SK-N-SH (cell line): Measurements from ENCODE around the gene OPCML. TPM values are rescaled to one million over a fixed set of nuclear protein-coding genes. Genes with fewer than 3 reads are reported as not detected.

Experiments used
- CTCF ChIA-PET: fragments of 300-600, 350-600 bp; formaldehyde crosslinking; extraction: SDS; loops from one replicate; lab custom pipeline; 2021; lab: Yijun Ruan, JAX
- POLR2A ChIA-PET: fragments of 350-600 bp; sonication (Branson Sonifier 250); formaldehyde crosslinking; extraction: SDS; loops from one replicate; lab custom pipeline; 2020; ENCODE audit warnings: antibody characterized with exemption, inconsistent platforms; lab: Yijun Ruan, JAX
- DNase-seq: peaks from one replicate; pipeline ENCODE4 v3.0.0; 2012
- H2AFZ ChIP-seq: fragments of 200-600 bp; sonication (generic); 2 replicates; pipeline ENCODE4 v1.8.1; 2016; ENCODE audit warnings: antibody characterized with exemption, mild to moderate bottlenecking, low read depth
- H3F3A ChIP-seq: fragments of 200-600 bp; sonication (generic); replicated peaks from 2 replicates; pipeline ENCODE3; 2016; ENCODE audit warnings: antibody characterized with exemption, mild to moderate bottlenecking; ENCODE audit not compliant: insufficient read depth
- H3K27ac ChIP-seq, 2 experiments: fragments of 200-500 bp in 1 of 2; fragments of 200-600 bp in 1 of 2; sonication (Bioruptor generic) in 1 of 2; sonication (generic), shearing (Covaris generic) in 1 of 2; 2 replicates each; pipeline versions ENCODE4 v1.5.1 to v1.6.1; 2014 to 2016; ENCODE audit warnings: low read depth in 2 of 2, inconsistent platforms in 1 of 2, low read length in 1 of 2, mild to moderate bottlenecking in 1 of 2, mixed read lengths in 1 of 2
- H3K27me3 ChIP-seq: fragments of 200-600 bp; sonication (generic), shearing (Covaris generic); 2 replicates; pipeline ENCODE4 v1.6.1; 2016; ENCODE audit warnings: mixed run types; ENCODE audit not compliant: insufficient read depth
- H3K36me3 ChIP-seq, 2 experiments: fragments of 200-500 bp in 1 of 2; fragments of 200-600 bp in 1 of 2; sonication (Bioruptor generic) in 1 of 2; sonication (generic) in 1 of 2; replicated peaks in 1 of 2; 2 replicates each; pipeline versions ENCODE3 to v1.5.1; 2014 to 2016; ENCODE audit warnings: low read length in 1 of 2, mild to moderate bottlenecking in 1 of 2; ENCODE audit not compliant: insufficient read depth in 2 of 2, control insufficient read depth in 1 of 2
- H3K4me1 ChIP-seq, 2 experiments: fragments of 200-500 bp in 1 of 2; fragments of 200-600 bp in 1 of 2; sonication (Bioruptor generic) in 1 of 2; sonication (generic), shearing (Covaris generic) in 1 of 2; 2 replicates each; pipeline versions ENCODE4 v1.5.1 to v1.6.1; 2014 to 2016; ENCODE audit warnings: low read depth in 1 of 2, low read length in 1 of 2, mixed run types in 1 of 2; ENCODE audit not compliant: insufficient read depth in 2 of 2, control insufficient read depth in 1 of 2
- H3K4me2 ChIP-seq: fragments of 200-600 bp; sonication (generic), shearing (Covaris generic); 2 replicates; pipeline ENCODE4 v1.6.1; 2017; ENCODE audit warnings: mixed run types
- H3K4me3 ChIP-seq, 2 experiments: fragments of 200-500 bp in 1 of 2; fragments of 200-600 bp in 1 of 2; sonication (Bioruptor generic) in 1 of 2; sonication (generic), shearing (Covaris generic) in 1 of 2; 2 replicates each; pipeline versions ENCODE4 v1.5.1 to v1.8.1; 2014 to 2016; ENCODE audit warnings: low read depth in 2 of 2, inconsistent platforms in 1 of 2, low read length in 1 of 2, mild to moderate bottlenecking in 1 of 2, mixed read lengths in 1 of 2, moderate library complexity in 1 of 2
- H3K79me2 ChIP-seq: fragments of 200-600 bp; sonication (generic); 2 replicates; pipeline ENCODE4 v1.8.1; 2017; ENCODE audit warnings: mild to moderate bottlenecking; ENCODE audit not compliant: insufficient read depth
- H3K9ac ChIP-seq: fragments of 200-600 bp; sonication (generic); 2 replicates; pipeline ENCODE4 v1.6.1; 2017; ENCODE audit warnings: mixed run types
- H3K9me2 ChIP-seq: fragments of 200-600 bp; sonication (generic); 2 replicates; pipeline ENCODE4 v1.6.1; 2017; ENCODE audit warnings: mixed run types
- H3K9me3 ChIP-seq: fragments of 200-600 bp; sonication (generic); 2 replicates; pipeline ENCODE4 v1.6.1; 2017; ENCODE audit warnings: mixed run types, mild to moderate bottlenecking, moderate library complexity
- H4K20me1 ChIP-seq: fragments of 200-600 bp; sonication (generic); 2 replicates; pipeline ENCODE4 v1.6.1; 2017; ENCODE audit warnings: mild to moderate bottlenecking, mixed run types; ENCODE audit not compliant: insufficient read depth
- CHD2 ChIP-seq: fragments of 150-350 bp; IDR thresholded peaks from 2 replicates; pipeline ENCODE4 v1.6.1; 2018; ENCODE audit warnings: low read length; ENCODE audit not compliant: partially characterized antibody
- CTCF ChIP-seq: fragments of 200-600 bp; sonication (generic); IDR thresholded peaks from 2 replicates; pipeline ENCODE4 v1.6.1; 2017; ENCODE audit warnings: antibody characterized with exemption, mild to moderate bottlenecking, moderate library complexity
- ELF1 ChIP-seq: IDR thresholded peaks from 2 replicates; pipeline ENCODE4 v1.4.0; 2012
- EP300 ChIP-seq, 2 experiments: IDR thresholded peaks; 2 replicates each; pipeline versions ENCODE4 v1.4.0 to v1.6.1; 2012; ENCODE audit warnings: borderline replicate concordance in 1 of 2, low read depth in 1 of 2, low read length in 1 of 2
- EZH2phosphoT487 ChIP-seq: fragments of 200-600 bp; sonication (generic); IDR thresholded peaks from 2 replicates; pipeline ENCODE4 v1.6.1; 2017; ENCODE audit warnings: low read depth, mixed run types, mild to moderate bottlenecking, antibody characterized with exemption, moderate library complexity, borderline replicate concordance
- FOSL2 ChIP-seq: IDR thresholded peaks from 2 replicates; pipeline ENCODE4 v1.4.0; 2012; ENCODE audit warnings: low read depth, mild to moderate bottlenecking, moderate library complexity, borderline replicate concordance
- FOXJ3 ChIP-seq: sonication (generic); formaldehyde crosslinking; IDR thresholded peaks from 2 replicates; pipeline ENCODE4 v1.5.1; 2020; ENCODE audit warnings: mild to moderate bottlenecking, missing genetic modification reagents
- FOXM1 ChIP-seq: IDR thresholded peaks from 2 replicates; pipeline ENCODE4 v1.4.0; 2012; ENCODE audit warnings: low read depth, mild to moderate bottlenecking
- GABPA ChIP-seq: IDR thresholded peaks from 2 replicates; pipeline ENCODE4 v1.4.0; 2012; ENCODE audit warnings: low read depth, mild to moderate bottlenecking
- JUND ChIP-seq: IDR thresholded peaks from 2 replicates; pipeline ENCODE4 v1.4.0; 2012
- MXI1 ChIP-seq: IDR thresholded peaks from 2 replicates; pipeline ENCODE4 v1.6.1; 2012; ENCODE audit warnings: mild to moderate bottlenecking, low read depth, low read length, improper control_type of control experiment
- NFIC ChIP-seq: IDR thresholded peaks from 2 replicates; pipeline ENCODE4 v1.4.0; 2012; ENCODE audit warnings: borderline replicate concordance
- PBX3 ChIP-seq: IDR thresholded peaks from 2 replicates; pipeline ENCODE4; 2012
- RCOR1 ChIP-seq: fragments of 150-350 bp; IDR thresholded peaks from 2 replicates; pipeline ENCODE4 v1.6.1; 2017; ENCODE audit warnings: antibody characterized with exemption, low read length
- RFX5 ChIP-seq: IDR thresholded peaks from 2 replicates; pipeline ENCODE4 v1.6.1; 2012; ENCODE audit warnings: mild to moderate bottlenecking, improper control_type of control experiment, low read length
- SIN3A ChIP-seq: IDR thresholded peaks from 2 replicates; pipeline ENCODE4 v1.6.1; 2012; ENCODE audit warnings: low read depth, mild to moderate bottlenecking, low read length, moderate library complexity, borderline replicate concordance
- TAF1 ChIP-seq: IDR thresholded peaks from 2 replicates; pipeline ENCODE4 v1.6.1; 2012; ENCODE audit warnings: low read depth, mild to moderate bottlenecking, low read length, moderate library complexity, borderline replicate concordance
- TCF12 ChIP-seq: IDR thresholded peaks from 2 replicates; pipeline ENCODE4 v1.4.0; 2012
- USF2 ChIP-seq: fragments of 150-350 bp; IDR thresholded peaks from 2 replicates; pipeline ENCODE4 v1.6.1; 2017; ENCODE audit warnings: antibody characterized with exemption, low read length, low read depth, borderline replicate concordance
- ZBTB33 ChIP-seq: IDR thresholded peaks from 2 replicates; pipeline ENCODE4 v1.4.0; 2012; ENCODE audit warnings: low read depth, borderline replicate concordance
- WGBS: methylation state at CpG from one replicate; pipeline ENCODE4 v1.1.6; 2017; ENCODE audit warnings: low lambda C conversion rate; 5-methylcytosine and 5-hydroxymethylcytosine counted together
- polyA plus RNA-seq, 3 experiments: library from polyadenylated mRNA; depleted of rRNA; stranded (reverse); fragments of >200 nt; gene quantifications; 2 replicates each; pipeline ENCODE4 v1.2.3, GENCODE V29; 2012

OPCML gene
- polyA plus RNA-seq, 1 of the 3 experiments (the other 2 are of a cell fraction): not detected

GRCh38 chr11:133346137-133346536 lies 186.2 kb downstream of the OPCML start:
- no peaks in the 10 kb centered on the region for H3K79me2 ChIP-seq
- no peaks in the 10 kb centered on the region for H3K4me1 ChIP-seq
- H3K9me3 ChIP-seq: no peaks in the 10 kb centered on the region
- H3K4me2 ChIP-seq: no peak overlapping the region
- DNase-seq: no peak
- 22% methylated on average over 5 of the region's 5 CpGs for WGBS
- TF ChIP-seq EP300 (IDR thresholded peaks at IDR 0.05; ENCODE audit: borderline replicate concordance in 1 of 2, low read depth in 1 of 2, low read length in 1 of 2) (no peak), MXI1 (no peak), TAF1 (no peak), FOXM1 (no peak), RFX5 (no peak), FOXJ3 (no peak), SIN3A (no peak), FOSL2 (no peak), JUND (no peak), ELF1 (no peak), NFIC (no peak), CHD2 (no peak)
- H3K27ac ChIP-seq: no peak overlapping the region
- no peak overlapping the region for H2AFZ ChIP-seq
- H4K20me1 ChIP-seq: no peaks in the 10 kb centered on the region
- H3K9ac ChIP-seq: no peak overlapping the region
- no peaks in the 10 kb centered on the region for H3K36me3 ChIP-seq
- no peaks in the 10 kb centered on the region for H3K27me3 ChIP-seq
- ChIA-PET POLR2A (no interaction called here), CTCF (interaction anchor here (1.0 kb wide), 1 partner anchor 108 kb away, joined by 3 read pairs; no protein-coding TSS in a partner anchor)
- H3F3A ChIP-seq: no peaks in the 10 kb centered on the region
- no peaks in the 10 kb centered on the region for H3K9me2 ChIP-seq
- no peak overlapping the region for H3K4me3 ChIP-seq

GRCh38 chr11:133343951-133344350 lies 188.3 kb downstream of the OPCML start:
- Histone ChIP-seq H3K9me2 (no peaks in the 10 kb centered on the region), H4K20me1 (no peaks in the 10 kb centered on the region), H3K9me3 (no peaks in the 10 kb centered on the region), H2AFZ (no peak overlapping the region), H3K4me3 (no peak overlapping the region), H3K79me2 (no peaks in the 10 kb centered on the region), H3K4me2 (no peak overlapping the region), H3K36me3 (no peaks in the 10 kb centered on the region), H3K27me3 (no peaks in the 10 kb centered on the region), H3K4me1 (no peaks in the 10 kb centered on the region), H3F3A (no peaks in the 10 kb centered on the region), H3K27ac (no peak overlapping the region), H3K9ac (no peak overlapping the region)
- ChIA-PET CTCF (no interaction called here), POLR2A (no interaction called here)
- DNase-seq: no peak
- TF ChIP-seq EZH2phosphoT487 (no peak), TCF12 (no peak), MXI1 (no peak), CTCF (no peak), FOSL2 (no peak), PBX3 (no peak), CHD2 (no peak), GABPA (no peak), ZBTB33 (no peak), NFIC (no peak), USF2 (no peak), TAF1 (no peak), RCOR1 (no peak)
- WGBS: 36% methylated on average over 9 of the region's 9 CpGs
